HepG2 (cell line): ENCODE data around the gene RFC1. TPM values are rescaled to one million over a fixed set of nuclear protein-coding genes. Genes with fewer than 3 reads are reported as not detected.

ENCODE experiments used
- AHR ChIP-seq: IDR thresholded peaks from 2 replicates; pipeline ENCODE4 v1.6.1; 2018; ENCODE audit warnings: missing genetic modification reagents, missing compliant biosample characterization
- ATF1 ChIP-seq: IDR thresholded peaks from 2 replicates; pipeline ENCODE4 v1.6.1; 2016; ENCODE audit warnings: mild to moderate bottlenecking, control low read depth
- CREM ChIP-seq, 2 experiments: sonication (generic) in 1 of 2; formaldehyde crosslinking in 1 of 2; IDR thresholded peaks; 2 replicates each; pipeline versions ENCODE4 v1.4.0 to v1.6.1; 2016 to 2020; ENCODE audit warnings: antibody characterized with exemption in 1 of 2, mild to moderate bottlenecking in 1 of 2, missing genetic modification reagents in 1 of 2
- EZH2 ChIP-seq: conservative IDR thresholded peaks from 2 replicates; pipeline ENCODE4 v1.6.1; 2012; ENCODE audit warnings: mild to moderate bottlenecking, low read depth, low read length, moderate library complexity
- FOSL2 ChIP-seq: sonication (generic); formaldehyde crosslinking; IDR thresholded peaks from 2 replicates; pipeline ENCODE4 v1.4.0; 2020; ENCODE audit warnings: missing genetic modification reagents
- FOXA3 ChIP-seq: IDR thresholded peaks from 2 replicates; pipeline ENCODE4 v1.6.1; 2016; ENCODE audit warnings: missing genetic modification reagents, missing compliant biosample characterization
- FOXK1 ChIP-seq: sonication (generic); formaldehyde crosslinking; IDR thresholded peaks from 2 replicates; pipeline ENCODE4 v1.4.0; 2020; ENCODE audit warnings: low read depth, missing genetic modification reagents, borderline replicate concordance
- HMG20A ChIP-seq: IDR thresholded peaks from 2 replicates; pipeline ENCODE4 v1.6.1; 2016; ENCODE audit warnings: borderline replicate concordance
- PAX8 ChIP-seq: sonication (generic); formaldehyde crosslinking; IDR thresholded peaks from 2 replicates; pipeline ENCODE4 v1.8.0; 2022; ENCODE audit warnings: mild to moderate bottlenecking, missing genetic modification reagents, borderline replicate concordance
- PPARG ChIP-seq: conservative IDR thresholded peaks from 2 replicates; pipeline ENCODE4 v1.6.1; 2016; ENCODE audit warnings: missing biosample characterization, missing genetic modification reagents
- RNF2 ChIP-seq: fragments of 450-650 bp; conservative IDR thresholded peaks from 2 replicates; pipeline ENCODE4 v1.6.1; 2016; ENCODE audit warnings: low read depth
- RXRB ChIP-seq: IDR thresholded peaks from 2 replicates; pipeline ENCODE4 v1.6.1; 2016; ENCODE audit warnings: borderline replicate concordance, missing genetic modification reagents, missing compliant biosample characterization
- SAP130 ChIP-seq: IDR thresholded peaks from 2 replicates; pipeline ENCODE4 v1.6.1; 2016; ENCODE audit warnings: low read depth
- SPEN ChIP-seq: sonication (generic); formaldehyde crosslinking; IDR thresholded peaks from 2 replicates; pipeline ENCODE4 v1.5.1; 2020; ENCODE audit warnings: low read depth, mild to moderate bottlenecking, missing genetic modification reagents
- THAP11 ChIP-seq: IDR thresholded peaks from 2 replicates; pipeline ENCODE4 v1.6.1; 2016; ENCODE audit warnings: missing biosample characterization, missing genetic modification reagents
- ZFAT ChIP-seq: sonication (generic); formaldehyde crosslinking; conservative IDR thresholded peaks from 2 replicates; pipeline ENCODE4 v1.8.1; 2023; ENCODE audit warnings: missing genetic modification reagents, inconsistent platforms
- ZIK1 ChIP-seq: sonication (generic); formaldehyde crosslinking; IDR thresholded peaks from 2 replicates; pipeline ENCODE4 v1.5.0; 2020; ENCODE audit warnings: mild to moderate bottlenecking, low read depth, missing genetic modification reagents, borderline replicate concordance
- ZNF232 ChIP-seq: sonication (generic); formaldehyde crosslinking; IDR thresholded peaks from 2 replicates; pipeline ENCODE4 v1.4.0; 2020; ENCODE audit warnings: missing genetic modification reagents, borderline replicate concordance
- ZNF333 ChIP-seq: sonication (generic); formaldehyde crosslinking; IDR thresholded peaks from 2 replicates; pipeline ENCODE4 v1.4.0; 2020; ENCODE audit warnings: mild to moderate bottlenecking, missing genetic modification reagents, borderline replicate concordance
- ZNF354B ChIP-seq: sonication (generic); formaldehyde crosslinking; IDR thresholded peaks from 2 replicates; pipeline ENCODE4 v1.8.0; 2022; ENCODE audit warnings: mild to moderate bottlenecking, missing genetic modification reagents
- ZNF607 ChIP-seq: sonication (generic); formaldehyde crosslinking; IDR thresholded peaks from 2 replicates; pipeline ENCODE4 v1.5.1; 2020; ENCODE audit warnings: missing genetic modification reagents, mild to moderate bottlenecking, borderline replicate concordance
- ZNF629 ChIP-seq: sonication (generic); formaldehyde crosslinking; conservative IDR thresholded peaks from 2 replicates; pipeline ENCODE4 v1.5.0; 2020; ENCODE audit warnings: missing genetic modification reagents
- polyA plus RNA-seq, 8 experiments: library from polyadenylated mRNA; depleted of rRNA in 3 of 8; stranded (reverse) in 7 of 8; unstranded in 1 of 8; fragments of >200 nt; fragmentation: Illumina TruSeq in 4 of 8; extraction: Trizol in 4 of 8; gene quantifications; 2 replicates each; pipeline versions ENCODE4 v1.2.1 to v1.2.3, GENCODE V29; 2011 to 2016; ENCODE audit warnings: low read depth in 4 of 8, missing spikeins in 1 of 8, mixed read lengths in 1 of 8; ENCODE audit not compliant: insufficient read depth in 1 of 8
- total RNA-seq, 5 experiments: library from RNA; depleted of rRNA; stranded (reverse); fragments of >200 nt; fragmentation: Illumina TruSeq; extraction: Trizol; gene quantifications; 2 replicates each; pipeline ENCODE4 v1.2.3, GENCODE V29; 2016; ENCODE audit warnings: low read depth in 1 of 5
- TF ChIP-seq, protein P1 (sequence below): sonication (generic); formaldehyde crosslinking; IDR thresholded peaks from 2 replicates; pipeline ENCODE4 v1.5.0; 2020; ENCODE audit warnings: mild to moderate bottlenecking, missing genetic modification reagents, borderline replicate concordance
- TF ChIP-seq, protein P2 (sequence below): sonication (generic); formaldehyde crosslinking; IDR thresholded peaks from 2 replicates; pipeline ENCODE4 v1.5.0; 2020; ENCODE audit warnings: missing genetic modification reagents
- TF ChIP-seq, protein P3 (sequence below): sonication (generic); formaldehyde crosslinking; IDR thresholded peaks from 2 replicates; pipeline ENCODE4 v1.4.0; 2020; ENCODE audit warnings: mild to moderate bottlenecking, missing genetic modification reagents
- TF ChIP-seq, protein P4 (sequence below): sonication (generic); formaldehyde crosslinking; IDR thresholded peaks from 2 replicates; pipeline ENCODE4 v1.5.1; 2020; ENCODE audit warnings: mild to moderate bottlenecking, missing genetic modification reagents, moderate library complexity
- TF ChIP-seq, protein P5 (sequence below): sonication (generic); formaldehyde crosslinking; IDR thresholded peaks from 2 replicates; pipeline ENCODE4 v1.4.0; 2020; ENCODE audit warnings: missing genetic modification reagents

The RFC1 gene
- total and polyA plus RNA-seq, 2 of the 13 experiments (the other 11 are each of a cell fraction or from before 2014, with no cell fraction given): 15.9 to 78.8 TPM

DNA sequence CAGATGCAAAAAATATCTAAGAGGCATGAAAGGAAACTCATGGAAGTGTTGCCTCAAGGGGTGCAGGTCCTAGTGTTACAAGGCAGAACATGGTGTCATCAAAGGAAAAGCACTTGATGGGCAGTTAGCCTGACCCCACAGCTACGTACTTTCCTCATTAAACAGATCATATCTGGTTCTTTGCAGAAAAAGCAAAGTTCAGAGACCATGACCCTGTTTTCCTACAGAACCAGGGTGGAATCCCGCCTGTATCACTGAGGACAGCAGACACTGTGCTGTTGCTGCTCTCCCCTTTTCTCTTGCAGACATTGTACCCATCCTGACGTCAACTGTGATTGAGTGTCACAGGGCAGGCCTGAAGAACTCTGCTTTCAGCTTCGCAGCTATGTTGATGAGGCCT lies 91.7 kb downstream of the RFC1 start (continued):
- TF ChIP-seq HMG20A: no peak
- TF ChIP-seq SAP130: peak; percentile 57
- TF ChIP-seq ATF1: no peak
- TF ChIP-seq ZNF629 (CRISPR knock-in tag): peak; percentile 44; the same call in 1 of the 2 replicates
- TF ChIP-seq ZNF333 (CRISPR knock-in tag): no peak
- no peak for TF ChIP-seq EZH2
- no peak for TF ChIP-seq ZFAT (CRISPR knock-in tag)
- no peak for TF ChIP-seq ZNF607 (CRISPR knock-in tag)
- TF ChIP-seq SPEN: 0 out of 2 replicates have a peak, but pooled peaks have one; percentile 20
- no peak for TF ChIP-seq RNF2
- peak; percentile 57; the same call in 1 of the 2 replicates for TF ChIP-seq RXRB
- TF ChIP-seq, protein P1, sequence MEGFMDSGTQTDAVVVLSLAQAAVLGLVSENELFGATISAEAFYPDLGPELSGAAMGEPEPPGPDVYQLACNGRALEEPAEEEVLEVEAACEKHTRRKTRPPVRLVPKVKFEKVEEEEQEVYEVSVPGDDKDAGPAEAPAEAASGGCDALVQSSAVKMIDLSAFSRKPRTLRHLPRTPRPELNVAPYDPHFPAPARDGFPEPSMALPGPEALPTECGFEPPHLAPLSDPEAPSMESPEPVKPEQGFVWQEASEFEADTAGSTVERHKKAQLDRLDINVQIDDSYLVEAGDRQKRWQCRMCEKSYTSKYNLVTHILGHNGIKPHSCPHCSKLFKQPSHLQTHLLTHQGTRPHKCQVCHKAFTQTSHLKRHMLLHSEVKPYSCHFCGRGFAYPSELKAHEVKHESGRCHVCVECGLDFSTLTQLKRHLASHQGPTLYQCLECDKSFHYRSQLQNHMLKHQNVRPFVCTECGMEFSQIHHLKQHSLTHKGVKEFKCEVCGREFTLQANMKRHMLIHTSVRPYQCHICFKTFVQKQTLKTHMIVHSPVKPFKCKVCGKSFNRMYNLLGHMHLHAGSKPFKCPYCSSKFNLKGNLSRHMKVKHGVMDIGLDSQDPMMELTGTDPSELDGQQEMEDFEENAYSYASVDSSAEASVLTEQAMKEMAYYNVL: peak; percentile 64; the same call in 1 of the 2 replicates
- TF ChIP-seq AHR (CRISPR knock-in tag): no peak
- TF ChIP-seq CREM (IDR thresholded peaks at IDR 0.05): peak; percentile 54; the same call in 1 of the 2 replicates
- TF ChIP-seq CREM (CRISPR knock-in tag; IDR thresholded peaks at IDR 0.05): no peak
- no peak for TF ChIP-seq ZNF354B (CRISPR knock-in tag)
- TF ChIP-seq, protein P2, sequence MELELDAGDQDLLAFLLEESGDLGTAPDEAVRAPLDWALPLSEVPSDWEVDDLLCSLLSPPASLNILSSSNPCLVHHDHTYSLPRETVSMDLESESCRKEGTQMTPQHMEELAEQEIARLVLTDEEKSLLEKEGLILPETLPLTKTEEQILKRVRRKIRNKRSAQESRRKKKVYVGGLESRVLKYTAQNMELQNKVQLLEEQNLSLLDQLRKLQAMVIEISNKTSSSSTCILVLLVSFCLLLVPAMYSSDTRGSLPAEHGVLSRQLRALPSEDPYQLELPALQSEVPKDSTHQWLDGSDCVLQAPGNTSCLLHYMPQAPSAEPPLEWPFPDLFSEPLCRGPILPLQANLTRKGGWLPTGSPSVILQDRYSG (CRISPR knock-in tag): no peak
- no peak for TF ChIP-seq PAX8 (CRISPR knock-in tag)
- no peak for TF ChIP-seq FOXK1 (CRISPR knock-in tag)
- no peak for TF ChIP-seq ZNF232 (CRISPR knock-in tag)
- no peak for TF ChIP-seq THAP11 (CRISPR knock-in tag)
- TF ChIP-seq, protein P3, sequence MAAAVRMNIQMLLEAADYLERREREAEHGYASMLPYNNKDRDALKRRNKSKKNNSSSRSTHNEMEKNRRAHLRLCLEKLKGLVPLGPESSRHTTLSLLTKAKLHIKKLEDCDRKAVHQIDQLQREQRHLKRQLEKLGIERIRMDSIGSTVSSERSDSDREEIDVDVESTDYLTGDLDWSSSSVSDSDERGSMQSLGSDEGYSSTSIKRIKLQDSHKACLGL (CRISPR knock-in tag): no peak
- no peak for TF ChIP-seq ZIK1
- TF ChIP-seq, protein P4, sequence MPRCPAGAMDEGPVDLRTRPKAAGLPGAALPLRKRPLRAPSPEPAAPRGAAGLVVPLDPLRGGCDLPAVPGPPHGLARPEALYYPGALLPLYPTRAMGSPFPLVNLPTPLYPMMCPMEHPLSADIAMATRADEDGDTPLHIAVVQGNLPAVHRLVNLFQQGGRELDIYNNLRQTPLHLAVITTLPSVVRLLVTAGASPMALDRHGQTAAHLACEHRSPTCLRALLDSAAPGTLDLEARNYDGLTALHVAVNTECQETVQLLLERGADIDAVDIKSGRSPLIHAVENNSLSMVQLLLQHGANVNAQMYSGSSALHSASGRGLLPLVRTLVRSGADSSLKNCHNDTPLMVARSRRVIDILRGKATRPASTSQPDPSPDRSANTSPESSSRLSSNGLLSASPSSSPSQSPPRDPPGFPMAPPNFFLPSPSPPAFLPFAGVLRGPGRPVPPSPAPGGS (CRISPR knock-in tag): no peak
- no peak for TF ChIP-seq PPARG
- TF ChIP-seq FOXA3 (CRISPR knock-in tag): peak; percentile 29; the same call in 1 of the 2 replicates
- TF ChIP-seq, protein P5, sequence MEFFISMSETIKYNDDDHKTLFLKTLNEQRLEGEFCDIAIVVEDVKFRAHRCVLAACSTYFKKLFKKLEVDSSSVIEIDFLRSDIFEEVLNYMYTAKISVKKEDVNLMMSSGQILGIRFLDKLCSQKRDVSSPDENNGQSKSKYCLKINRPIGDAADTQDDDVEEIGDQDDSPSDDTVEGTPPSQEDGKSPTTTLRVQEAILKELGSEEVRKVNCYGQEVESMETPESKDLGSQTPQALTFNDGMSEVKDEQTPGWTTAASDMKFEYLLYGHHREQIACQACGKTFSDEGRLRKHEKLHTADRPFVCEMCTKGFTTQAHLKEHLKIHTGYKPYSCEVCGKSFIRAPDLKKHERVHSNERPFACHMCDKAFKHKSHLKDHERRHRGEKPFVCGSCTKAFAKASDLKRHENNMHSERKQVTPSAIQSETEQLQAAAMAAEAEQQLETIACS (CRISPR knock-in tag): no peak
- no peak for TF ChIP-seq FOSL2 (CRISPR knock-in tag)
